ENCODE results near the gene KRT2. TPM values are rescaled to one million over a fixed set of nuclear protein-coding genes. Genes with fewer than 3 reads are reported as not detected.

KRT2 gene
- total RNA-seq, 1 donor from 2014 or later, result not detected

Other genes starting within 250 kb of the KRT2 start
- not detected for gene KRT82, start 245.9 kb downstream of the KRT2 start, total RNA-seq
- 0.84 TPM for gene KRT75, start 217.8 kb downstream of the KRT2 start, total RNA-seq
- gene KRT6B, start 200.1 kb downstream of the KRT2 start, total RNA-seq, result 2,496 TPM
- 2,886 TPM for gene KRT6C, start 178.4 kb downstream of the KRT2 start, total RNA-seq
- gene KRT6A, start 159.0 kb downstream of the KRT2 start, total RNA-seq, result 18,870 TPM
- 11,855 TPM for gene KRT5, start 131.8 kb downstream of the KRT2 start, total RNA-seq
- gene KRT71, start 99.1 kb downstream of the KRT2 start, total RNA-seq, result not detected
- gene KRT74, start 78.4 kb downstream of the KRT2 start, total RNA-seq, result 0.12 TPM
- not detected for gene KRT72, start 50.7 kb downstream of the KRT2 start, total RNA-seq
- gene KRT73, start 33.7 kb downstream of the KRT2 start, total RNA-seq, result not detected
- 2.5 TPM for gene KRT1, start 28.2 kb upstream of the KRT2 start, total RNA-seq
- not detected for gene KRT77, start 51.3 kb upstream of the KRT2 start, total RNA-seq
- 0.08 TPM for gene KRT76, start 125.1 kb upstream of the KRT2 start, total RNA-seq
- gene KRT3, start 143.9 kb upstream of the KRT2 start, total RNA-seq, result 1.0 TPM
- 1,080 TPM for gene KRT4, start 161.9 kb upstream of the KRT2 start, total RNA-seq
- 0.32 TPM for gene KRT79, start 182.1 kb upstream of the KRT2 start, total RNA-seq
- 291 TPM for gene KRT78, start 196.8 kb upstream of the KRT2 start, total RNA-seq